ENCODE data around the gene TNN.
A peak's percentile ranks its signal among the peaks of the same experiment; 100 is the strongest.

Gene TNN

DNA sequence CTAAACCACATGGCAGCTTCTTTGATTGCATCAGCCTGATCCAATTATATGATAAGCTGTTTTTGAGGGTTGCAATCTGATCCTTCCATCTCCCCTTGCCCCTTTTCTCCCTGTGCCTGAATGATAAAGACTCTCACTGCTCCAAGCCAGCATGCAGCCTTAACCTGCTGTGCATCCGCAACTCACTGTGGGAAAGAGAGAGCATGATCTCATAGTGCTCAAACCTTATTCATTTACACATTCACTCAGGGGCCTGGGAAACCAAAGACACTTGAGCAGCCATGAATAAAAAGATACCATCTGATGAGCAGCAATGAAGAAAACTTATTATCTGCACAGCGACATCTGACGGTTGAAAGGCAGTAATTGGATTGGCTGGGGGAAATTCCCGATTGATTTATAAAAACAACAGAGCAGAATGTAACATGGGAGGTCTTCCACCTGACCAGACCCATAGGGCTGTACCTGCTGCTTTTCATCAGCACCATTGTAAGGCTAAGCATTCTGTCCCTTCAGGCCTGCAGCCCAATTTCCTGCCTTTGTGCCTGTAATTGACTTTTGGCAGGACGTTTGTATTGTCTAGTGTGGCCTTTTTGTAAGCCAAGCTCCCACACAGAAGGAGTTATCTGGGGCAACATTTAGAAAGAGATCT, 62.5 kb downstream of the TNN start:
- no peak for TF ChIP-seq CTCF (IDR thresholded peaks at IDR 0.05; ENCODE audit: control insufficient read depth, insufficient read depth, low read depth, low read length, missing control alignments)
- DNase-seq (ENCODE audit: low read depth) = no peak
- no peak overlapping the region for H3K4me3 ChIP-seq (ENCODE audit: control insufficient read depth, low read depth, low read length)

DNA sequence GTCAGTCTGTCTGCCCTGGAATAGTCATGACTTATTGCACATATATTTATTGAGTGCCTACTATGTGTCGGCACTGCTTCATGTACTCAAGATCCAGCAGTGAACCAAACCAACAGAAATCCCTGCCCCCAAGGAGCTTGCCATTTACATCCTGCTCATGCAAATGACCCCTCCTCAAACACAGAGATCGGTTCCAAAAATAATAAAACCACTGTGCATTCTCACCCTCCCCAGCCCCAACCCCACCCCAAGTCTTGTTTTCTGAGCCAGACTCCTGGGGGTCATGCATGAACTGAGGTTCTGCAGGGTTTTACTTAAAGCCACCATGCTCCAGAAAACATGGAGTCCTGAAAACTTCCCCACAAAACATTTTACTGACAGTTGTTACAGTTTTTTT, 63.0 kb downstream of the TNN start:
- no peak for DNase-seq (ENCODE audit: low read depth)
- no peak for TF ChIP-seq CTCF (IDR thresholded peaks at IDR 0.05; ENCODE audit: control insufficient read depth, insufficient read depth, low read depth, low read length, missing control alignments)
- no peak overlapping the region for H3K4me3 ChIP-seq (ENCODE audit: control insufficient read depth, low read depth, low read length)

- no peak for TF ChIP-seq CTCF (IDR thresholded peaks at IDR 0.05; ENCODE audit: control insufficient read depth, insufficient read depth, low read depth, low read length, missing control alignments)
- no peak overlapping the region for H3K4me3 ChIP-seq (ENCODE audit: control insufficient read depth, low read depth, low read length)
- DNase-seq (ENCODE audit: low read depth) = no peak
These were observed 63.5 kb downstream of the TNN start for GRCh38 chr1:175131095-175131494.

DNA sequence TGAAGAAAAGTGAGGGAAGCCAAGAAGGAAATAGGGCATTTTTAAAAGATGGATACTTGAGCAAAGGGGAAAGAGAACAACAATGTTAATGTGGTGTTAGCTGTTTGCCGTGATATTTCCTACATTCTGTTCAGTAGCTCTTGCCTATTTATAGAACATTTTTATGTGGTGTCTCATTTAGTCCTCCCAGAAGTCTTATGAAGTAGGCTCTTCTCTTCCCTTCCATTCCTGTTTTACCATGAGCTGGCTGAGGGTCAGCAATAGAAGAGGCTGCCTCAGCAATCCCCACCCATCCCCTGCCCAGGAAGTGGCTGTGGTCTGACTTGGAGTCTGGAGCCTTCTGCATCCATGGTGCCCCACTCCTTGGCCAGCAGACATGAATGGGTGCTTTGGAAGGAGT, 64.8 kb downstream of the TNN start:
- no peak overlapping the region for H3K4me3 ChIP-seq (ENCODE audit: control insufficient read depth, low read depth, low read length)
- peak; percentile 23 for DNase-seq (ENCODE audit: low read depth)
- TF ChIP-seq CTCF (IDR thresholded peaks at IDR 0.05; ENCODE audit: control insufficient read depth, insufficient read depth, low read depth, low read length, missing control alignments) = no peak

- H3K4me3 ChIP-seq (ENCODE audit: control insufficient read depth, low read depth, low read length) = no peak overlapping the region
- TF ChIP-seq CTCF (IDR thresholded peaks at IDR 0.05; ENCODE audit: control insufficient read depth, insufficient read depth, low read depth, low read length, missing control alignments) = no peak
- no peak for DNase-seq (ENCODE audit: low read depth)
These were observed 66.2 kb downstream of the TNN start for GRCh38 chr1:175133673-175134435.

- no peak for TF ChIP-seq CTCF (IDR thresholded peaks at IDR 0.05; ENCODE audit: control insufficient read depth, insufficient read depth, low read depth, low read length, missing control alignments)
- H3K4me3 ChIP-seq (ENCODE audit: control insufficient read depth, low read depth, low read length) = no peak overlapping the region
- DNase-seq (ENCODE audit: low read depth) = no peak
These were observed 66.9 kb downstream of the TNN start for GRCh38 chr1:175134500-175134899.
